Body of pancreas (tissue), 4 donors: ENCODE data around the gene RAB11A. TPM values are rescaled to one million over a fixed set of nuclear protein-coding genes. Genes with fewer than 3 reads are reported as not detected.

Experiments
- ATAC-seq: fragments of 150-250 bp; one replicate; pipeline ENCODE4 v1.9.1; 2016
- DNase-seq, 4 donors: peaks; one replicate each; pipeline ENCODE4 v3.0.0-alpha.2; 2019
- H3K27ac ChIP-seq, 4 donors: fragments of 200-600 bp; sonication (generic); 1 replicate in 3 of 4; 2 replicates in 1 of 4; pipeline versions ENCODE4 v1.5.1 to v1.6.1; 2016 to 2019; ENCODE audit warnings: mild to moderate bottlenecking in 1 of 4, mixed read lengths in 1 of 4, moderate library complexity in 1 of 4
- H3K27me3 ChIP-seq, 2 donors: fragments of 200-600 bp; sonication (generic); one replicate each; pipeline ENCODE4 v1.6.0; 2016; ENCODE audit warnings: mild to moderate bottlenecking in 1 of 2
- H3K36me3 ChIP-seq, 2 donors: fragments of 200-600 bp; sonication (generic); replicated peaks in 1 of 2; 2 replicates each; pipeline ENCODE4 v1.5.1; 2016; ENCODE audit warnings: low read depth in 2 of 2; ENCODE audit not compliant: insufficient read depth in 1 of 2
- H3K4me1 ChIP-seq: fragments of 200-600 bp; sonication (generic); one replicate; pipeline ENCODE4 v1.6.0; 2016
- H3K4me3 ChIP-seq, 2 donors: fragments of 200-600 bp; sonication (generic); 1 replicate in 1 of 2; 2 replicates in 1 of 2; pipeline ENCODE4 v1.5.1; 2016 to 2019
- H3K9me3 ChIP-seq, 3 donors: fragments of 200-600 bp; sonication (generic); 1 replicate in 2 of 3; 2 replicates in 1 of 3; pipeline ENCODE4 v1.5.1; 2016
- POLR2A ChIP-seq, 3 donors: fragments of 450-650 bp; IDR thresholded peaks; one replicate each; pipeline ENCODE4 v1.6.1; 2016; ENCODE audit warnings: antibody characterized with exemption in 3 of 3, mild to moderate bottlenecking in 2 of 3
- WGBS, 2 donors: methylation state at CpG; one replicate each; pipeline ENCODE4 v1.1.5; 2017; 5-methylcytosine and 5-hydroxymethylcytosine counted together
- intact Hi-C: fragments of 100-400 bp; cut with DNase I; formaldehyde crosslinking; loops from one replicate; pipeline ENCODE4 v1.15.1; 2023
- total RNA-seq, 2 donors: library from RNA; depleted of rRNA; stranded (reverse); fragments of >200 nt; gene quantifications; one replicate each; pipeline ENCODE4 v1.1.0, GENCODE V29; 2016
- TF ChIP-seq, protein P1 (sequence below), 7 experiments: fragments of 450-650 bp in 4 of 7; fragments of 200-600 bp in 3 of 7; sonication (generic) in 3 of 7; IDR thresholded peaks; one replicate each; pipeline ENCODE4 v1.5.1; 2016 to 2019; ENCODE audit warnings: antibody characterized with exemption in 7 of 7

The RAB11A gene
- total RNA-seq, 2 donors from 2014 or later = 35.3 to 39.4 TPM

DNA sequence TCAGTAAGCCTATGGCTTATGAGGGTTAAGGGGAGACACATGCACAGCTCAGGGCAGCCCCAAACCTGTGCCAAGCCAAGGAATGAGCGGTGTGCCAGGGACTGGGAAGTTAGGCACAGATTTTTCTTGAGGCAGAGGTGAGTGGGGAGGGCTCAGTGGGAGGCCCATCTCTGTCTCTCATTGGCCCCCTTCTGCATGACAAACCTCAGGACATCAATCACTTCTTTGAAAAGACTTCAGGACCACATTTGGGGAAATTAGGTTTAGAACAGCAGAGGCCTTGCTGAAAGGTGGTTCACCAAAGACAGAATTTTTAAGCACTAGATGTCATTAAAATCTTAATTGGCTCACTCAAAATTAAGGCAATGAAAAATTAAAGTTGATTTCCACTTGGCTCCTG, 57.2 kb downstream of the RAB11A start:
- H3K27me3 ChIP-seq = no peaks in the 10 kb centered on the region
- no peaks in the 10 kb centered on the region for H3K36me3 ChIP-seq
- intact Hi-C loops = no loop called here
- H3K9me3 ChIP-seq = no peaks in the 10 kb centered on the region
- no peak for ATAC-seq
- H3K4me1 ChIP-seq = no peaks in the 10 kb centered on the region
- no peak for TF ChIP-seq POLR2A (IDR thresholded peaks at IDR 0.05)
- TF ChIP-seq, protein P1, sequence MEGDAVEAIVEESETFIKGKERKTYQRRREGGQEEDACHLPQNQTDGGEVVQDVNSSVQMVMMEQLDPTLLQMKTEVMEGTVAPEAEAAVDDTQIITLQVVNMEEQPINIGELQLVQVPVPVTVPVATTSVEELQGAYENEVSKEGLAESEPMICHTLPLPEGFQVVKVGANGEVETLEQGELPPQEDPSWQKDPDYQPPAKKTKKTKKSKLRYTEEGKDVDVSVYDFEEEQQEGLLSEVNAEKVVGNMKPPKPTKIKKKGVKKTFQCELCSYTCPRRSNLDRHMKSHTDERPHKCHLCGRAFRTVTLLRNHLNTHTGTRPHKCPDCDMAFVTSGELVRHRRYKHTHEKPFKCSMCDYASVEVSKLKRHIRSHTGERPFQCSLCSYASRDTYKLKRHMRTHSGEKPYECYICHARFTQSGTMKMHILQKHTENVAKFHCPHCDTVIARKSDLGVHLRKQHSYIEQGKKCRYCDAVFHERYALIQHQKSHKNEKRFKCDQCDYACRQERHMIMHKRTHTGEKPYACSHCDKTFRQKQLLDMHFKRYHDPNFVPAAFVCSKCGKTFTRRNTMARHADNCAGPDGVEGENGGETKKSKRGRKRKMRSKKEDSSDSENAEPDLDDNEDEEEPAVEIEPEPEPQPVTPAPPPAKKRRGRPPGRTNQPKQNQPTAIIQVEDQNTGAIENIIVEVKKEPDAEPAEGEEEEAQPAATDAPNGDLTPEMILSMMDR (IDR thresholded peaks at IDR 0.05) = no peak
- H3K27ac ChIP-seq = no peak overlapping the region
- 91 to 100% methylated on average over 1 of the region's 1 CpG for WGBS, 2 donors
- H3K4me3 ChIP-seq = no peak overlapping the region
- DNase-seq = no peak

DNA sequence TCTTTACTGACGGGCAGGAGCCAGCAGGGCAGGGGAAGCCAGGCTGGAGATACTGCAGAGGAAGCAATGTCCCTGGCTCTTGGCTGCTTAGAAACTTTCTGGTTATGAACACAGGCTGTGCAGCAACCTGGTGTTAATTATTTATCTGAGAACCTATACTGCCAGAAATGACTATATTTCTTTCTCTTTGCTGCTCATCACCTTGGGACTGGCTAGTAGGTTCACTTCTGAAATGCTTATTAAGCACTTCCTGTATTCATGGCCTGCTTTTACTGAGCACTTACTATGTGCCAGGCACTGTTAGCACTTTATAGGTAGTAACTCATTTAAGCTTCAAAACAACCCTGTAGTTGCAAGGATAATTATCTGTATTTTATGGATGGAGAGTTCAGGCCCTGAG, 57.6 kb downstream of the RAB11A start:
- no peaks in the 10 kb centered on the region for H3K4me1 ChIP-seq
- H3K27me3 ChIP-seq = no peaks in the 10 kb centered on the region
- no peak for TF ChIP-seq POLR2A (IDR thresholded peaks at IDR 0.05)
- TF ChIP-seq, protein P1 (IDR thresholded peaks at IDR 0.05) = no peak
- H3K4me3 ChIP-seq = no peak overlapping the region
- WGBS, 2 donors = 91 to 95% methylated on average over 1 of the region's 1 CpG
- intact Hi-C loops = no loop called here
- H3K9me3 ChIP-seq = no peaks in the 10 kb centered on the region
- no peaks in the 10 kb centered on the region for H3K36me3 ChIP-seq
- ATAC-seq (no peak), DNase-seq (no peak)
- H3K27ac ChIP-seq = no peak overlapping the region

DNA sequence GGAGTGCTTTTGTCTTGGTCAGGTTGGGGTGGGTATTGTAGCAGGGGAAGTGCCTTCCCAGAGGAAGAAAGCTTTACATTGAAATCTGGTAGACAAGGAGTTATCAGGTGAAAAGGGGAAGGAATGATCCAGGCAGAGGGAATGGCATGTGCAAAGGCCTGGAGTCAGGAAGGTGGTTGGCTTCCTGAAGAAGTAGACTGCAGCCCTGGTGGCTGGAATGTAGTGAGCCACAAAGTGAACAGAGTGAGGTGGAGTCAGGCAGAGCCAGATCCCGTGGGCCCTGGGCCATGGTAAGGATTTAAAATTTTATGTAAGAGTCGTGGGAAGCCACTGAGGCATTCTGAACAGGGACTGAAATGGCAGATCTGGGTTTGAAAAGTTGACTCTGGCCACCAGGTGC, 58.3 kb downstream of the RAB11A start:
- WGBS, 2 donors = 76 to 98% methylated on average over 2 of the region's 2 CpGs
- Histone ChIP-seq H3K9me3 (no peaks in the 10 kb centered on the region), H3K27ac (no peak overlapping the region), H3K4me1 (no peaks in the 10 kb centered on the region), H3K27me3 (no peaks in the 10 kb centered on the region), H3K36me3 (no peaks in the 10 kb centered on the region), H3K4me3 (no peak overlapping the region)
- no peak for DNase-seq
- ATAC-seq = no peak
- TF ChIP-seq, protein P1 (IDR thresholded peaks at IDR 0.05) = no peak
- TF ChIP-seq POLR2A (IDR thresholded peaks at IDR 0.05) = no peak
- intact Hi-C loops = no loop called here

DNA sequence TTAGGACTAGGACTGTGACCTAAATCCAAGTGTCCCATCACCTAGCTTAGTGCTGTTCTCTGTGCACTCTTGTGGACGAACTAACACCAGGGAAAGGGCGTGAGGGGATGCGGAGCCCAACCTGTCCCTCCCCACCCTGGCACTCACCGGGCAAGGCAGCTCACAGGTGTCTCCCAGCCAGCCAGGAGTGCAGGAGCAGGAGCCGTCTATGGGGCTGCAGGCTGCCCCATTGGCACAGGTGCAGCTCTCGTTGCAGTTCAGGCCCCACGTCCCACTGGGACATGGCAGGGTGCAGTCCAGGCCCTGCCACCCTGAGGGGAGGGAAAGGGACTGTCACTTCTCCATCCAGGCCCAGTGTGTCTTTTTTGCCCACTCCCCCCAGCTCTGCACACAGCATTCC, 60.3 kb downstream of the RAB11A start:
- intact Hi-C loops = no loop called here
- Histone ChIP-seq H3K36me3 (no peaks in the 10 kb centered on the region), H3K27me3 (no peaks in the 10 kb centered on the region), H3K4me3 (no peak overlapping the region), H3K9me3 (no peaks in the 10 kb centered on the region), H3K4me1 (no peaks in the 10 kb centered on the region), H3K27ac (no peak overlapping the region)
- ATAC-seq = no peak
- WGBS, 2 donors = 86 to 87% methylated on average over 7 of the region's 7 CpGs
- no peak for TF ChIP-seq POLR2A (IDR thresholded peaks at IDR 0.05)
- TF ChIP-seq, protein P1 (IDR thresholded peaks at IDR 0.05) = no peak
- DNase-seq = no peak

DNA sequence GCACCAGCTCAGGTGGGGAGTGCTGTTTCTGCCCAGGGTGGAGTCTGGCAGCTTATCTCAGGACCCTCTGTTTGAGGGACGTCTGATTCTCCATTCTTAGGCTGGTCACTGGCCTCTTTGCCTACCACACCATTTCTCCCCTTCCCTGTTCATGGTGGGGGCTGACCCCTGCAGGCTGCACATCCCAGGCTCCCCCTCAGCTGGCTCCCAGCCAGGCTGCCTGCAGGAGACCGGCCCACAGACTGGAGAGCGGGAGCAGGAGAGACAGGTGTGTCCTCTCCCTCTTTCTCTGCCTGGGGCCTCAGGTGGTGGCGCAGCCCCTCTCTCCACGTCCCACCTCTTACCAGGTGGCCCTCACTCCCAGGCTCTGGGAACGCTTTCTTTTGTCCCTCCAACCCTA, 60.8 kb downstream of the RAB11A start:
- H3K27ac ChIP-seq = no peak overlapping the region
- no peaks in the 10 kb centered on the region for H3K27me3 ChIP-seq
- no peak for ATAC-seq
- H3K36me3 ChIP-seq = no peaks in the 10 kb centered on the region
- no peak overlapping the region for H3K4me3 ChIP-seq
- no peak for TF ChIP-seq POLR2A (IDR thresholded peaks at IDR 0.05)
- TF ChIP-seq, protein P1 (IDR thresholded peaks at IDR 0.05) = no peak
- intact Hi-C loops = no loop called here
- no peaks in the 10 kb centered on the region for H3K9me3 ChIP-seq
- H3K4me1 ChIP-seq = no peaks in the 10 kb centered on the region
- no peak for DNase-seq
- WGBS, 2 donors = 80 to 83% methylated on average over 4 to 6 of the region's 6 CpGs
